ENCODE measurements around the gene WT1. TPM values are rescaled to one million over a fixed set of nuclear protein-coding genes. Genes with fewer than 3 reads are reported as not detected.

WT1 gene
- total and polyA plus RNA-seq, 4 experiments from 2014 or later, result not detected

DNA sequence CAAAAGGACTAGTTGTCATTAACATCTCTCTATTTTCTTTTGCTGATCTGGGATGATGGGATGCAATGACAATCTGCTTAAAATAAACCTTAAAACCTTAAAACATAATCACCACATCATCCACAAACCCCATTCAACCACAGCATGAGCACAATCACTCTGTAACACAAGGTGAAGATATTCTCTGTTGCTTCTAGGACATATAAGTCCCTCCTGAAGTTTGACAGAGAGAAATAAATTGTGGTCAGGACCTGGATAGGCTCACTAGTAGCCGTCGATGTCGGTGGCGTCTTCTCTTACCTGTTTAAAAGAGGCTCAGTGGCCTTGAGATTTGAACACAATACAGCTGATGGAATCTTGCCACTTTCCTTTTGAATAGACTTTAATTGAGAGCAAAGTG is 47.9 kb downstream of the WT1 start:
- H3K4me1 Mint-ChIP-seq, result peaks cover 0 to 3% (median 0%) of the 10 kb centered on the region in 4 donors
- Histone ChIP-seq H3K27me3 (ENCODE audit: insufficient read depth, low read length) (no peaks in the 10 kb centered on the region), H3K27ac (ENCODE audit: low read depth, low read length) (no peak overlapping the region), H3K36me3 (ENCODE audit: insufficient read depth, low read length) (no peaks in the 10 kb centered on the region), H3K9me3 (ENCODE audit: control insufficient read depth in 1 of 2, low read length in 2 of 2) (no peaks in the 10 kb centered on the region), H3K4me1 (ENCODE audit: insufficient read depth, low read length) (no peaks in the 10 kb centered on the region), H3K4me3 (ENCODE audit: low read length in 2 of 2) (no peak overlapping the region)
- no peak overlapping the region for H3K4me3 Mint-ChIP-seq
- peaks cover 9 to 13% of the 10 kb centered on the region in 2 donors for H3K27me3 Mint-ChIP-seq
- no peak overlapping the region for H3K27ac Mint-ChIP-seq
- H3K36me3 Mint-ChIP-seq, result no peaks in the 10 kb centered on the region
- H3K9me3 Mint-ChIP-seq, result no peaks in the 10 kb centered on the region
- POLR2A ChIA-PET (ENCODE audit: partially characterized antibody), result no interaction called here
- intact Hi-C loops (cut with micrococcal nuclease), result no loop called here
- no peak for DNase-seq
- CTCF ChIA-PET (ENCODE audit: partially characterized antibody), result no interaction called here

DNA sequence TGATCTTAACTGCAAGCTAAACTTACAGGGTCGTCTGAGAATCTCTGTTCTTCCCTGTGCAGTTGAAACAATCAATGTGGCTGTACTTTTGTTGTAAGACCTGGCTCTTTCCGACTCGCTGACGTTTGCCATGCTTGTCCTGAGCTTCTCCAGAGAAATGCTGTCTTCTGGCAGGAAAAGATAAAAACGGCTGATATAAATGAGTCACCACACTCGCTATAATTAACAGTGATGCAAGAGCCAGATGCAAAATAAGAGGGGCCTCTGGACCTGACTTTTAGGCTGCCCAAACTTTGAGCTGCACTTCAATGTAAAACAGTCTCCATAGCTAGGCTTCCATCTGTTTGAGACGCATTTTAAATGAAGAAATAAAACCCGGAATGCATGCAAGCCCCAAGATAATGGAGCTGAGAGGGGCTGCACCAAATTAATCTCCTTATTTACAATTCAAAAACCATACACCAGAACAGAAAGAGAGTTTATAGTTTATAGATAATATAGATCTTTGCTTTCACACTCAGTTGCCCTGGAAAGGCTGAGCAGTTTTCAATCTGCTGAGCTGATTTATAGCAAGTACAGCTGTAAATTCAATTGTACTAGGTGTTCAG is 48.5 kb downstream of the WT1 start:
- Histone ChIP-seq H3K36me3 (ENCODE audit: insufficient read depth, low read length) (no peaks in the 10 kb centered on the region), H3K4me1 (ENCODE audit: insufficient read depth, low read length) (no peaks in the 10 kb centered on the region), H3K4me3 (ENCODE audit: low read length in 2 of 2) (no peak overlapping the region), H3K9me3 (ENCODE audit: control insufficient read depth in 1 of 2, low read length in 2 of 2) (no peaks in the 10 kb centered on the region), H3K27me3 (ENCODE audit: insufficient read depth, low read length) (no peaks in the 10 kb centered on the region), H3K27ac (ENCODE audit: low read depth, low read length) (no peak overlapping the region)
- Mint-ChIP-seq H3K27me3 (peaks cover 9 to 13% of the 10 kb centered on the region in 2 donors), H3K9me3 (no peaks in the 10 kb centered on the region), H3K36me3 (no peaks in the 10 kb centered on the region), H3K4me1 (peaks cover 0 to 3% (median 0%) of the 10 kb centered on the region in 4 donors), H3K27ac (no peak overlapping the region), H3K4me3 (no peak overlapping the region)
- POLR2A ChIA-PET (ENCODE audit: partially characterized antibody), result no interaction called here
- intact Hi-C loops (cut with micrococcal nuclease), result no loop called here
- CTCF ChIA-PET (ENCODE audit: partially characterized antibody), result no interaction called here
- DNase-seq, result no peak

DNA sequence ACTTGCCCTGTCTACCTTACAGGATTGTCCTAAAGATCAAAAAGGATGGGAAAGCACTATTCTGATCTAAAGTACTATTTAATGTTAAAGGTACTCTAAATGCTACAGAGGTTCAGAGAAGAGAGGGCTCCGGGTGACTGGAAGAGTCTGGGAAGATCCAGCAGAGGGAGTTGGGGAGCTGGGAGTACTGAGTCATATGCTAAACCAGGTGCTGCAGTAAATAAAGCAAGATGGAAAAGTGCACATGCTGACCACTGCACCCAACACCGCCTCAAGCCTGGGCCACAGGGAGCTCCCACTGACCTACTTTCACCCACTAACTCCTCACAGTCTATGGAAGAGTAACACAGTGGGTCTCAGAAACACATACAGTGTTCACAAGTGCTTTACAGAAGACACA is 49.3 kb downstream of the WT1 start:
- Histone ChIP-seq H3K36me3 (ENCODE audit: insufficient read depth, low read length) (no peaks in the 10 kb centered on the region), H3K4me3 (ENCODE audit: low read length in 2 of 2) (no peak overlapping the region), H3K27me3 (ENCODE audit: insufficient read depth, low read length) (no peaks in the 10 kb centered on the region), H3K4me1 (ENCODE audit: insufficient read depth, low read length) (no peaks in the 10 kb centered on the region), H3K9me3 (ENCODE audit: control insufficient read depth in 1 of 2, low read length in 2 of 2) (no peaks in the 10 kb centered on the region), H3K27ac (ENCODE audit: low read depth, low read length) (no peak overlapping the region)
- no peaks in the 10 kb centered on the region for H3K9me3 Mint-ChIP-seq
- no peaks in the 10 kb centered on the region for H3K36me3 Mint-ChIP-seq
- peaks cover 9 to 13% of the 10 kb centered on the region in 2 donors for H3K27me3 Mint-ChIP-seq
- H3K27ac Mint-ChIP-seq, result peak overlapping the region in 1 of 7 donors; percentile 52
- peaks cover 0 to 3% (median 0%) of the 10 kb centered on the region in 4 donors for H3K4me1 Mint-ChIP-seq
- peak overlapping the region in 1 of 8 donors; percentile 42 for H3K4me3 Mint-ChIP-seq
- ChIA-PET CTCF (ENCODE audit: partially characterized antibody) (no interaction called here), POLR2A (ENCODE audit: partially characterized antibody) (no interaction called here)
- intact Hi-C loops (cut with micrococcal nuclease), result no loop called here
- no peak for DNase-seq

DNA sequence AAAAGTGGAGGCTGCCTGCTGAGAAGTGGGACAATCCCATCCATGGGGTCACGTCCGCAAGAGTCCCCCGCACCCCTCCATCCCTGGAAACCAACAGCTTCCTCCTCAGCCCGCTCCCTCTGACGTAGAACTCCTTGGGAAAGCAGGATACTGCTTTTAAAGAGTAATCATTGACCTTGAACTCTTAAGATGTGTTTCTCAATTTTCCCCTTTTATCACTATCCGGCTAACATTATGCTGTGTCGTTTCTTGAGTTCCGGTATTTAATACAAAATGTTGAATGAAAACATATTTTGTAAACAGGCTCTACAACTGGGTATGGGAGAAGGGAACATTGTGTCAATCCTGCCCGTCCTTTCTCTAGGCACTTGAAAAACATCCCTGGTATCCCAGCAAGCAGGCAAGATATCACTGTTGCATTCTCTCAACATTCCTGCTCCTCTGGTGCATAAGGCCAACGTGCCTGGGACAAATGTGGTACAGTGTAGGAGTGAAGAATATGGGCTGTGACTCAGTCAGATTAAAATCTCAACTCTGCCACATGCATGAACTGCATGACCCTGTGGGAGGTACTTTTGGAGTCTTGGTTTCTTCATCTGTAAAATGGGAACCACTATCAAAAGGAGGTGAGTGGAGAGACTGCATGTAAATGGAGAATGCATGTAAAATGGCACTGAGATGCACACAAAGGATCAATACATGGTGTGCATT is 52.8 kb downstream of the WT1 start:
- no peaks in the 10 kb centered on the region for H3K9me3 Mint-ChIP-seq
- H3K36me3 Mint-ChIP-seq, result no peaks in the 10 kb centered on the region
- Histone ChIP-seq H3K4me1 (ENCODE audit: insufficient read depth, low read length) (no peaks in the 10 kb centered on the region), H3K36me3 (ENCODE audit: insufficient read depth, low read length) (no peaks in the 10 kb centered on the region), H3K4me3 (ENCODE audit: low read length in 2 of 2) (no peak overlapping the region), H3K27ac (ENCODE audit: low read depth, low read length) (no peak overlapping the region), H3K9me3 (ENCODE audit: control insufficient read depth in 1 of 2, low read length in 2 of 2) (no peaks in the 10 kb centered on the region), H3K27me3 (ENCODE audit: insufficient read depth, low read length) (no peaks in the 10 kb centered on the region)
- CTCF ChIA-PET (ENCODE audit: partially characterized antibody), result no interaction called here
- intact Hi-C loops (cut with micrococcal nuclease), result no loop called here
- H3K4me3 Mint-ChIP-seq, result no peak overlapping the region
- DNase-seq, result no peak
- POLR2A ChIA-PET (ENCODE audit: partially characterized antibody), result no interaction called here
- peaks cover 5 to 17% of the 10 kb centered on the region in 2 donors for H3K27me3 Mint-ChIP-seq
- H3K4me1 Mint-ChIP-seq, result peaks cover 0 to 3% (median 0%) of the 10 kb centered on the region in 4 donors
- H3K27ac Mint-ChIP-seq, result no peak overlapping the region

DNA sequence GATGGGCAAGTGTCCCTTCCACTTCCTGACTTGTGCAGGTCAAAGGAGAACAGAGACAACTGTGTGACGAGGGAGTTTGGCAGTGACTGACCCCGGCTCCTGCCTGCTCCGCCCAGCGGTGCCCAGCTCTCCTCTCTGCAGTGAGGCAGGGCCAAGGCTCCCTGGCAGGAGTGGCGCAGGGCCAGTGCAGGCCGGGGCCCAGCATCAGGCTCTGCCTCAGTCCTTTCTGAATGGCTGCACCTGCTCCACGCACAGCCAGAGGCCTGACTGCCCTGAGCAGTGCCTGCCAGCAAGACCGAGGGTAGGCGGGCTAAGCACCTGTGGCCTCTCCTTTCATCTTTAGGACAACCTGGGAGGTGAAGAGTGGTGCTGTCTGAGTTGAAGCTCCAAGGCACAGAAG is 54.2 kb downstream of the WT1 start:
- H3K9me3 Mint-ChIP-seq, result no peaks in the 10 kb centered on the region
- intact Hi-C loops (cut with micrococcal nuclease), result no loop called here
- H3K4me1 ChIP-seq (ENCODE audit: insufficient read depth, low read length), result no peaks in the 10 kb centered on the region
- CTCF ChIA-PET (ENCODE audit: partially characterized antibody), result no interaction called here
- H3K36me3 Mint-ChIP-seq, result no peaks in the 10 kb centered on the region
- DNase-seq, result no peak
- H3K36me3 ChIP-seq (ENCODE audit: insufficient read depth, low read length), result no peaks in the 10 kb centered on the region
- no peak overlapping the region for H3K27ac Mint-ChIP-seq
- H3K4me1 Mint-ChIP-seq, result no peaks in the 10 kb centered on the region
- H3K27me3 Mint-ChIP-seq, result peaks cover 9 to 17% of the 10 kb centered on the region in 2 donors
- H3K9me3 ChIP-seq (ENCODE audit: control insufficient read depth in 1 of 2, low read length in 2 of 2), result no peaks in the 10 kb centered on the region
- no peaks in the 10 kb centered on the region for H3K27me3 ChIP-seq (ENCODE audit: insufficient read depth, low read length)
- H3K27ac ChIP-seq (ENCODE audit: low read depth, low read length), result no peak overlapping the region
- POLR2A ChIA-PET (ENCODE audit: partially characterized antibody), result no interaction called here
- no peak overlapping the region for H3K4me3 Mint-ChIP-seq
- no peak overlapping the region for H3K4me3 ChIP-seq (ENCODE audit: low read length in 2 of 2)

DNA sequence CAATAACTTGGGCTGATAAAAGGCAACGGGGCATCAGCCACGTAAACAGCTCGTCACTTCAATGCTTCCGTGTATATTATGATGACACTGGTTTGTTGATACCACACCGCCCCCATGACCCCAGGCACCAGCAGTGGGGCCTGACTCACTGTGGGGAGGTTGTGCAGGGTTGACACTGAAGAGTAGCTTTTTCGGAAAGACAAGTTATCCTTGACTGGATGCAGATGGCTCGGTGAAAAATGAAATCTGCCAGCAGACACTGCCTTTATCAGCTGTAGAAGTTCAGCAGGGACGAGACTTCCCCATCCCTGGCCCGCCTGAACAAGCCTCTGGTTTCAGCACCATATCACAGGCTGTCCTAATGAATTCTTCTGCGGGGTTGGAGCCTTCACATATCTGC is 55.6 kb downstream of the WT1 start:
- Mint-ChIP-seq H3K4me3 (no peak overlapping the region), H3K27me3 (peaks cover 9 to 14% of the 10 kb centered on the region in 2 donors), H3K9me3 (peaks cover 0 to 6% (median under 1%) of the 10 kb centered on the region in 8 donors), H3K27ac (no peak overlapping the region), H3K4me1 (no peaks in the 10 kb centered on the region), H3K36me3 (no peaks in the 10 kb centered on the region)
- no peak for DNase-seq
- CTCF ChIA-PET (ENCODE audit: partially characterized antibody), result no interaction called here
- POLR2A ChIA-PET (ENCODE audit: partially characterized antibody), result no interaction called here
- no peak overlapping the region for H3K4me3 ChIP-seq (ENCODE audit: low read length in 2 of 2)
- H3K27ac ChIP-seq (ENCODE audit: low read depth, low read length), result no peak overlapping the region
- no peaks in the 10 kb centered on the region for H3K27me3 ChIP-seq (ENCODE audit: insufficient read depth, low read length)
- H3K36me3 ChIP-seq (ENCODE audit: insufficient read depth, low read length), result no peaks in the 10 kb centered on the region
- no peaks in the 10 kb centered on the region for H3K4me1 ChIP-seq (ENCODE audit: insufficient read depth, low read length)
- intact Hi-C loops (cut with micrococcal nuclease), result no loop called here
- no peaks in the 10 kb centered on the region for H3K9me3 ChIP-seq (ENCODE audit: control insufficient read depth in 1 of 2, low read length in 2 of 2)

DNA sequence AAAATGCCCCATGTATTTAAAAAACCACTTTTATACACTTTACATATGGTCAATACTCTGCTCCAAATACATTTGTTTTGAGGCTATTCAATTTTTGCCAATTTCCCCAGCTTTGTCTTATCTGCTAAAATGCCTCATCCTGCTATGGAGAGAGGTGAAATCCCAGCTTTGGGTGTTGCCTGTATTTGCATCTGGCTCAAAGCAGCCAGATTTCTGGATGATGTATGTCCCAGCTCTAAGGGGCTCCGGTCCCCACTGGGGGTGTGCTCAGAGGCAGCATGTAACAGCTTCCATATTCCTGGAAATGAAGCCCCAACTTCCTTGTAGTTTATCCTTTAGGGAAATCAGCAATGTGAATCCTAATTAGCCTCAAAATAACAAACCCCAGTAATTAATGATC is 59.5 kb downstream of the WT1 start:
- Mint-ChIP-seq H3K36me3 (no peaks in the 10 kb centered on the region), H3K4me3 (no peak overlapping the region), H3K4me1 (no peaks in the 10 kb centered on the region), H3K27ac (no peak overlapping the region), H3K9me3 (peaks cover 0 to 12% (median 3%) of the 10 kb centered on the region in 8 donors), H3K27me3 (peaks cover 4 to 10% of the 10 kb centered on the region in 2 donors)
- Histone ChIP-seq H3K27ac (ENCODE audit: low read depth, low read length) (no peak overlapping the region), H3K36me3 (ENCODE audit: insufficient read depth, low read length) (no peaks in the 10 kb centered on the region), H3K4me1 (ENCODE audit: insufficient read depth, low read length) (no peaks in the 10 kb centered on the region), H3K9me3 (ENCODE audit: control insufficient read depth in 1 of 2, low read length in 2 of 2) (no peaks in the 10 kb centered on the region), H3K27me3 (ENCODE audit: insufficient read depth, low read length) (no peaks in the 10 kb centered on the region), H3K4me3 (ENCODE audit: low read length in 2 of 2) (no peak overlapping the region)
- ChIA-PET CTCF (ENCODE audit: partially characterized antibody) (no interaction called here), POLR2A (ENCODE audit: partially characterized antibody) (no interaction called here)
- DNase-seq, result no peak
- intact Hi-C loops (cut with micrococcal nuclease), result no loop called here
